GM19193 (cell line): Measurements from ENCODE around the gene EFCAB7.

Experiments used
- POLR2A ChIP-seq: IDR thresholded peaks from 4 replicates; pipeline ENCODE4 v1.6.1; 2011; ENCODE audit not compliant: insufficient read depth, insufficient read length; ENCODE audit errors: extremely low read depth

The EFCAB7 gene

DNA sequence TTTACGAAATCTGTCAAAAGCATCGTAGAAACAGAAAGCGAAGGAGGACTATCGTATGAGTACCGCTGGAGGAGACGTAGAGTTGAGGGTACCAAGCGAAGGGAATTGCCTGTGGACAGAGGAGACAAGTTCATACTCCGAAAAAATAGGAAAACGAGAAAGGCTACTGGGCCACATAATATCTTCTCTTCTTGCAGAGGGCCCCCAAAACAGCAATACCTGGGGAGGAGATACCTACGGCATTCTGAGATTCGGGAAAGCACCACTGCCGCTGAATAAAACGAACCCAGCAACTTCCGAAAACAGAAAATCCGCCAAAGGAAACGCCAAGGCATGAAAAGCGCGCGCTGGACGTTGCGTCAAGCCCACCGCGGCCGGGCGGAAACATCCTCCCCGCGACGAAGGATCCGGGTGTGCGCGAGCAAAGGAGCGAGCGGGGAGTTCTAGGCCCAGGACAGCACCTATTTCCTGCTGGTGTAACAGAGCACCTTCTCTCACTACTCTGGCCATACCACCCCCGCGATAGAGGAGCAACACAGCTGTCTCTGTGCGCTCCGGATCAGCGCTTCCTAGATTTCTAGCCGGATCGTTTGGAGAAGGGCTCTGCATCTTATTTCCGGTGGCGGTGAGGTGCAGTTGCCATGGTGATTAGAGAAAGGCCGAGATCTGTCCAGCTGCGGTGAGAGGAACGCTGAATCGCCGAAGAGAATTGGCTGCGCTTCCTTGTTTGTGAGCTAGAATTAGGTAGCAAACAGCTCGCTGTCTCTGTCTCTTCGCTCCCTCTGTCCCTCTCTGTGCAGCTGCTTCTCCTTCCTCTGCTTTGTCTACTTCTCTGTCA is at the start of gene EFCAB7, which contains the start of gene ITGB3BP:
TSS of gene EFCAB7 (plus strand) at position 635 of the 838 bp plus-strand sequence. CDS start 2,048 bp downstream, outside the sequence.
TSS of gene ITGB3BP (minus strand) at position 335 of the 838 bp plus-strand sequence. CDS start at position 243, 92 bp downstream.
- TF ChIP-seq POLR2A = peak; percentile 76

- TF ChIP-seq POLR2A = no peak
These were observed 47.6 kb upstream of the EFCAB7 start for GRCh38 chr1:63475761-63476160.

- TF ChIP-seq POLR2A = no peak
These were observed 43.3 kb upstream of the EFCAB7 start for GRCh38 chr1:63480057-63480456.

DNA sequence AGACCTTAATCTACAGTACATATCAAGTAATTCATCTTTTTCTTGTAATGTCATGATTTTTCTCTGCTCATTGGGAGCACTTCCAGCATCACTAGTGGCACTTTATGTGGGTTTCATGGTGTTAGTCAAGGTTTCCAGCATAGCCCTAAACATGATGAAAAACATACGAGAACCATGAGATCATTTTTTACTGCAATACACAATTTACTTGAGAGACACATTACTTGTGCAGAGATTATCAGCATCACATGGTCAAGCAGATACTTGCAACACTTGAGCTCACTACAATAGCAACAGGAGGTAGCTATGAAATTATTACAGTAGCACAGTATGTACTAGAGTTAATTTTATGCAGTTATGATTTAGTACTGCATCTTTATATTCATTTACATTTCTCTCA is 36.7 kb upstream of the EFCAB7 start:
- no peak for TF ChIP-seq POLR2A

DNA sequence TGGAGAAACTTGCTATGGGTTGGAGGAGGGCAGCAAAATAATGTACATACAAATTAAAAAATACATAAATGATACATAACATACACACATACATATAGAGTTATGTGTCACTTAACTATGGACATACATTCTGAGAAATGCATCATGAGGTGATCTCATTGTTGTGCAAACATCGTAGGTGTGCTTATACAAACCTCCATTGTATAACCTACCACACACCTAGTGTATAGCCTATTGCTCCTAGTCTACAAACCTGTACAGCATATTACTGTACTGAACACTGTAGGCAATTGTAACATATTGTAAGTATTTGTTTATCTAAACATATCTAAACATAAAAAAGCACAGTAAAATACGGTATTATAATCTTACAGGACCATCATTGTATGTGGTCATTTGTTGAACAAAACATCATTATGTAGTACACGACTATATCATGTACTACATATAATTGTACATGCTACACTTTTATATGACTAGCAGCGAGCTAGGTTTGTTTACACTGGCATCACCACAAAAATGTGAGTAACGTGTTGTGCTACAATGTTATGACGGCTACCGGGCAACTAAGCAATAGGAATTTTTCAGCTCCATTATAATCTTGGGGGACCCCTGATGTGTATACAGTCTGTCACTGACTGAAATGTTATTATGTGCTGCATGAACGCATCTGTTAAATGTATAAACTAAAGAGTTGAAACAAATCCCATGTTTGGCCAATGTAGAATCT is 35.8 kb upstream of the EFCAB7 start:
- no peak for TF ChIP-seq POLR2A

- TF ChIP-seq POLR2A = no peak
These were observed 25.7 kb upstream of the EFCAB7 start for GRCh38 chr1:63497577-63497976.

DNA sequence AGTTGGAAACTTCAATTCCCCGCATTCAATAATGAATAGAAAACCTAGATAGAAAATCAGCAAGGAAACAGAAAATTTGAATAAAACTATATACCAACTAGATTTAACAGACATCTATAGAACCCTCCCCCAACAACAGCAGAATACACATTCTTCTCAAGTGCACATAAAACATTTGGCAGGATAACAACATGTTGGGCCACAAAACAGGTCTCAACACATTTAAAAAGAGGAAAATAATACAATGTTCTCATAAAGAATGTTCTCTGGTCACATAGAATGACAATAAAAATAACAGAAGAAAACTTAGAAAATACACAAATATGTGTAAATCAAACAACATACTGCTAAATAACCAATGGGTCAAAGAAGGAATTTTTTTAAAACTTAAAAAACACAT is 25.2 kb upstream of the EFCAB7 start:
- TF ChIP-seq POLR2A = no peak

DNA sequence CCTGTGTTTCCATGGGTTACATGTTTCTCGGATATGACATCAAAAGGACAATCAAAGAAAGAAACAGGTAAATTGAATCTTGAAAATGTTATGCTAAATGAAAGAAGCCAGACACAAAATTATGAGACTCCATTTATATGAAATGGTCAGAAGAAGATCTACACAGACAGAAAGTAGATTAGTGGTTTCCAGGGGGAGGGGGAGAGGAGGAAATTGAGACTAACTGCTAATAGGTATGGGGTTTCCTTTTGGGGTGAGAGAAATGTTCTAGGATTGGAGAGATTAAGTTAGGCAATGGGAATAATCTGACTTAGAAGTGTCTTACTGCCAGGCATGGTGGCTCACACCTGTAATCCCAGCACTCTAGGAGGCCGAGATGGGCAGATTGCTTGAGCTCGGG is 22.1 kb upstream of the EFCAB7 start:
- no peak for TF ChIP-seq POLR2A

- no peak for TF ChIP-seq POLR2A
These were observed 16.5 kb upstream of the EFCAB7 start for GRCh38 chr1:63506782-63507181.

GRCh38 chr1:63509718-63510117 is 13.6 kb upstream of the EFCAB7 start:
- TF ChIP-seq POLR2A = no peak

- TF ChIP-seq POLR2A = no peak
These were observed 10.7 kb upstream of the EFCAB7 start for GRCh38 chr1:63512584-63512983.

DNA sequence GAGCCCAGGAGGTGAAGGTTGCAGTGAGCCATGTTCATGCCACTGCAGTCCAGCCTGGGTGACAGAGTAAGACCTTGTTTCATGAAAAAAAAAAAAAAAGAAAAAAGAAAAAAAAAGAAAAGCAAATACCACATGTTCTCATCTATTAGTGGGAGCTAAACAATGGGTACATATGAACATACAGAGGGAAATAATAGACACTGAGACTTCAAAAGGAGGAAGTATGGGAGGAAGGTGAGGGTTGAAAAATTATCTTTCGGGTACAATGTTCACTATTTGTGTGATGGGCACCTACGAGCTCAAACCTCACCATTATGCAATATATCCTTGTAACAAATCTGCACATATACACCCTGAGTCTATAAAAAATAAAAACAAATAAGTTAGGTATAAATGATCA is 6.7 kb upstream of the EFCAB7 start:
- no peak for TF ChIP-seq POLR2A

DNA sequence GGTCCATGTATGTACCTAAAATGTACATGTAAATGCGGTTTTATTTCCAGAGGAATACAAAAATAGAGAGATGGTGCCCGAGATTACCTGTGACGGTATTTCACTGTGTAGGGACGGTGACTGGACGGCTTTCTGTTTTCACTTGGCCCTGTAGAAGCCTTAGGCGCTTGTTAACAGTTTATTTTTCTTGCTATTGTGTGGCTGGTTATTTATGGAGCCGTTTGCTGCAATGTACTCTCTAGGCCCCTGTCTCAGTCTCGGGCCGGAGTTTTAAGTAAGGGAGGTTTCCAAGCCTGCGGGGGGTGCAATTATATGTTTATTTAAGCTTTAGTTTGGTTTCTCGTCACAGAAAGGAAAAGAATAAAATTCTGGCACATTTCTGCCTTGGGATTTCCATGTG is 413 bp downstream of the EFCAB7 start:
- TF ChIP-seq POLR2A = no peak

DNA sequence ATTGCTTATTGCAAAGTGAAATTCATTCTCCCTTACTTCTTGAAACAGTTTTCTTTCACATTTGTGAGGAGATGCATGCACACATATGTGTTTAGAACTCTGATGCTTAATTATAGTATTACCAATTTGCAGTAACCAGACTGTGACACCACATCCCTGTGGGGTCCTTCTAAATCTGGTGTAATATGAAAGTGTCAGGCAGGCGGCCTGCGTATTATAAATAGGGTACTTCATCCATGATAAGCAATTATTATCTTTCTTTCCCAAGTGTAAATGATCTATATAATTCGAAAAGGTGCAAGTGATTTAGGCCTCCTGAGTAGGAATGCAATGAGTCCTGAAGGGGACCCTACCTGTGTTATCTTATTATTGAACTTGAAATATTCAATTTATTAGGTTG is 876 bp downstream of the EFCAB7 start:
- no peak for TF ChIP-seq POLR2A

DNA sequence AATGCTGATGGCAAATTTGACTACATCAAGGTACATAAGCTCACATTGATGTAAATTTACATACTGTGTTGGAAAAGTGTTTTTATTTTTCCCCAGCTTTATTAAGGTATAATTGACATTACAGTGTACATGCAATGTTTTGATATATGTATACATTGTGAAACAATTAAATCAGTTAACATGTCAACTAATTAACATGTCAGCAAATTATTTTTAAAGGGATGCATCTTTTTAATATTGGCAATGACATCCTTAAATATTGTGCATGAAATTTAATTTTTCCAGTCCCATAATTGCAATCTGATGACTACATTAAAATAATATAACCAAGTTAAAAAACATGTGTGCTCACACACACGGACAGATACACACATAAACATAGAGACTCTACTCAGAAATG is 9.4 kb downstream of the EFCAB7 start:
- no peak for TF ChIP-seq POLR2A

DNA sequence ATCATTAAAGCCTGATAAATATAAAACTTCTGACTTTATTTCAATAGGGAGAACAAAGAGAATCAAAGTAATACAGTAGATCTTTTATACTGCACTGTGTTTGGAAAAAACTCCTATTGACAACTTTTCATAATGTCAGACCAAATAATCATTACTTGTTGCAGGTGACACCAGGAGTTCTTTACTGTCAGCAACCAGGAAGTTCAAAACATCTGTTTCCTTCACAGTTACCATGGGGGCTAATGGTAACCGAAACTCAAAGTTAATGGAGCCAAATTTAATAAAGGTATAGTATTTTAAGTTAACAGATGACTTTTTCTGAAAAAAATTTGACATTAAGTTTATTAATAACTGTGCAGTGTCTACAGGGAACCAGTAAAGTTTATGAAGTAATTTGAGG is 10.6 kb downstream of the EFCAB7 start:
- TF ChIP-seq POLR2A = no peak
